Ishikawa (cell line): Measurements from ENCODE around the gene EXOSC5.

ENCODE experiments used
- CEBPB ChIP-seq: IDR thresholded peaks from 2 replicates; pipeline ENCODE4 v1.6.1; 2012
- CREB1 ChIP-seq: IDR thresholded peaks from 2 replicates; pipeline ENCODE4 v1.6.1; 2012; ENCODE audit warnings: low read depth
- EGR1 ChIP-seq: IDR thresholded peaks from 2 replicates; pipeline ENCODE4 v1.6.1; 2012
- EP300 ChIP-seq: IDR thresholded peaks from 2 replicates; pipeline ENCODE4 v1.6.1; 2012; ENCODE audit warnings: borderline replicate concordance
- FOXM1 ChIP-seq: IDR thresholded peaks from 2 replicates; pipeline ENCODE4 v1.6.1; 2012; ENCODE audit warnings: low read depth, borderline replicate concordance
- MAX ChIP-seq: IDR thresholded peaks from 2 replicates; pipeline ENCODE4 v1.6.1; 2012
- NFIC ChIP-seq: IDR thresholded peaks from 2 replicates; pipeline ENCODE4 v1.6.1; 2012
- RAD21 ChIP-seq: IDR thresholded peaks from 2 replicates; pipeline ENCODE4 v1.6.1; 2012; ENCODE audit warnings: low read depth
- REST ChIP-seq: IDR thresholded peaks from 2 replicates; pipeline ENCODE4 v1.6.1; 2012; ENCODE audit warnings: low read depth, mild to moderate bottlenecking
- TAF1 ChIP-seq: IDR thresholded peaks from 2 replicates; pipeline ENCODE4 v1.6.1; 2012; ENCODE audit warnings: low read depth, mild to moderate bottlenecking
- TCF12 ChIP-seq: IDR thresholded peaks from 2 replicates; pipeline ENCODE4 v1.6.1; 2012; ENCODE audit warnings: low read depth
- TEAD4 ChIP-seq: IDR thresholded peaks from 2 replicates; pipeline ENCODE4 v1.6.1; 2012
- YY1 ChIP-seq: IDR thresholded peaks from 2 replicates; pipeline ENCODE4 v1.6.1; 2012; ENCODE audit warnings: low read depth
- ZBTB7A ChIP-seq: IDR thresholded peaks from 2 replicates; pipeline ENCODE4 v1.6.1; 2012; ENCODE audit warnings: low read depth
- TF ChIP-seq, protein P1 (sequence below): IDR thresholded peaks from 2 replicates; pipeline ENCODE4 v1.6.1; 2012

EXOSC5 gene

GRCh38 chr19:41372501-41372900 is 24.7 kb downstream of the EXOSC5 start:
- TF ChIP-seq EP300: no peak
- no peak for TF ChIP-seq TCF12
- TF ChIP-seq REST: no peak
- no peak for TF ChIP-seq YY1
- TF ChIP-seq FOXM1: no peak

- TF ChIP-seq, protein P1, sequence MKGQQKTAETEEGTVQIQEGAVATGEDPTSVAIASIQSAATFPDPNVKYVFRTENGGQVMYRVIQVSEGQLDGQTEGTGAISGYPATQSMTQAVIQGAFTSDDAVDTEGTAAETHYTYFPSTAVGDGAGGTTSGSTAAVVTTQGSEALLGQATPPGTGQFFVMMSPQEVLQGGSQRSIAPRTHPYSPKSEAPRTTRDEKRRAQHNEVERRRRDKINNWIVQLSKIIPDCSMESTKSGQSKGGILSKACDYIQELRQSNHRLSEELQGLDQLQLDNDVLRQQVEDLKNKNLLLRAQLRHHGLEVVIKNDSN: no peak
- TF ChIP-seq TEAD4 (no peak), TCF12 (no peak), YY1 (no peak), EP300 (no peak), ZBTB7A (no peak), MAX (no peak), RAD21 (no peak), TAF1 (no peak), EGR1 (no peak), FOXM1 (no peak), NFIC (no peak), REST (no peak), CEBPB (no peak), CREB1 (no peak)
Measured at GRCh38 chr19:41371541-41371940, 25.6 kb downstream of the EXOSC5 start.

DNA sequence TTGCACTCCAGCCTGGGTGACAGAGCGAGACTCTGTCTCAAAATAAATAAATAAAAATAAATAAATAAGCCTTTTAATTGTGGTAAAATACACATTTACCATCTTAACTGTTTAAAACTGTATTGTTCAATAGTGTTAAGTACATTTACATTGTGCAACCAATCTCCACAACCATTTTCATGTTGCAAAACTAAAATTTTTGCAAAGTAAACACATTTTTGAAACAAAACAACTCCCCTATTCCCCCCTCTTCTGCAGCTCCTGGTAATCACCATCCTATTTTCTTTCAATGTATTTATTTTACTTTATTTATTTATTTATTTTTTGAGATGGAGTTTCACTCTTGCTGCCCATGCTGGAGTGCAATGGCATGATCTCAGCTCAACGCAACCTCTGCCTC is 27.4 kb downstream of the EXOSC5 start:
- TF ChIP-seq RAD21 (no peak), MAX (no peak), FOXM1 (no peak), TEAD4 (no peak), CREB1 (no peak), EGR1 (no peak), TCF12 (no peak), ZBTB7A (no peak)

- TF ChIP-seq ZBTB7A (no peak), NFIC (no peak), TEAD4 (no peak), EP300 (no peak), RAD21 (no peak), CEBPB (no peak)
- TF ChIP-seq, protein P1: no peak
Measured at GRCh38 chr19:41367848-41368301, 29.3 kb downstream of the EXOSC5 start.

GRCh38 chr19:41366089-41366488 is 31.1 kb downstream of the EXOSC5 start:
- TF ChIP-seq, protein P1: no peak
- TF ChIP-seq CREB1 (no peak), ZBTB7A (no peak), EP300 (no peak), TCF12 (no peak), CEBPB (no peak), YY1 (no peak), TAF1 (no peak), REST (no peak), FOXM1 (no peak), EGR1 (no peak)
